Caco-2 (cell line): Measurements from ENCODE around the gene DLGAP4. TPM values are rescaled to one million over a fixed set of nuclear protein-coding genes. Genes with fewer than 3 reads are reported as not detected.

Experiments used
- Bru-seq: library from RNA; stranded (reverse); fragments of 400-500 nt; gene quantifications from one replicate; lab custom pipeline; 2021; lab: Mats Ljungman, UMichigan
- BruChase-seq, 2 experiments: library from RNA; stranded (reverse); fragments of 400-500 nt; gene quantifications; one replicate each; lab custom pipeline; 2021; lab: Mats Ljungman, UMichigan
- BruUV-seq: library from RNA; stranded (reverse); fragments of 400-500 nt; replicated peaks from 2 replicates; lab custom pipeline; 2021; lab: Mats Ljungman, UMichigan
- CTCF ChIA-PET: fragments of 300-600 bp; sonication (Branson Sonifier 250); formaldehyde crosslinking; loops from one replicate; lab custom pipeline; 2022; ENCODE audit warnings: antibody characterized with exemption; lab: Charles Lee
- POLR2A ChIA-PET: fragments of 300-600 bp; sonication (Branson Sonifier 250); formaldehyde crosslinking; loops from one replicate; lab custom pipeline; 2022; ENCODE audit warnings: antibody characterized with exemption; lab: Charles Lee
- DNase-seq, 2 experiments: peaks; one replicate each; pipeline versions ENCODE4 v3.0.0 to v3.0.0-alpha.2; 2020 to 2022
- H3K27me3 ChIP-seq: replicated peaks from 2 replicates; pipeline ENCODE4 v1.6.0; 2011; ENCODE audit warnings: low read length; ENCODE audit not compliant: control insufficient read depth, insufficient read depth
- H3K36me3 ChIP-seq: 2 replicates; pipeline ENCODE4 v1.5.1; 2011; ENCODE audit warnings: low read length; ENCODE audit not compliant: control insufficient read depth, insufficient read depth
- H3K4me1 ChIP-seq: fragments of 250-450 bp; sonication (Bioruptor Pico); 2 replicates; pipeline ENCODE4 v1.5.1; 2020; ENCODE audit warnings: mild to moderate bottlenecking
- H3K4me3 ChIP-seq: 2 replicates; pipeline ENCODE4 v1.5.1; 2011; ENCODE audit warnings: low read depth, mild to moderate bottlenecking, control low read depth, low read length
- H3K9me3 ChIP-seq: fragments of 250-450 bp; sonication (Bioruptor Pico); 2 replicates; pipeline ENCODE4 v1.5.1; 2020; ENCODE audit warnings: mild to moderate bottlenecking, moderate library complexity
- H3K27ac Mint-ChIP-seq: one replicate; pipeline ENCODE4 v1.8.0; 2022; ENCODE audit warnings: mixed read lengths; ENCODE audit not compliant: unreplicated experiment
- H3K27me3 Mint-ChIP-seq: one replicate; pipeline ENCODE4 v1.8.0; 2022; ENCODE audit warnings: mixed read lengths; ENCODE audit not compliant: insufficient read depth, unreplicated experiment
- H3K36me3 Mint-ChIP-seq: one replicate; pipeline ENCODE4 v1.8.0; 2022; ENCODE audit warnings: mild to moderate bottlenecking, mixed read lengths; ENCODE audit not compliant: insufficient read depth, unreplicated experiment
- H3K4me1 Mint-ChIP-seq: one replicate; pipeline ENCODE4 v1.8.0; 2022; ENCODE audit warnings: low read depth, mixed read lengths; ENCODE audit not compliant: unreplicated experiment
- H3K4me3 Mint-ChIP-seq: one replicate; pipeline ENCODE4 v1.8.0; 2022; ENCODE audit warnings: mild to moderate bottlenecking, moderate library complexity, mixed read lengths; ENCODE audit not compliant: unreplicated experiment
- H3K9me3 Mint-ChIP-seq: one replicate; pipeline ENCODE4 v1.8.0; 2022; ENCODE audit warnings: mixed read lengths; ENCODE audit not compliant: unreplicated experiment
- CTCF ChIP-seq, 2 experiments: fragments of 200-600 bp in 1 of 2; IDR thresholded peaks; 1 replicate in 1 of 2; 2 replicates in 1 of 2; pipeline versions ENCODE4 v1.5.1 to v1.8.0; 2011 to 2022; ENCODE audit warnings: antibody characterized with exemption in 1 of 2, control low read depth in 1 of 2, inconsistent platforms in 1 of 2, low read depth in 1 of 2, low read length in 1 of 2, mild to moderate bottlenecking in 1 of 2, moderate library complexity in 1 of 2; ENCODE audit not compliant: insufficient read depth in 1 of 2, severe bottlenecking in 1 of 2, unreplicated experiment in 1 of 2
- intact Hi-C: fragments of 100-400 bp; cut with micrococcal nuclease; formaldehyde crosslinking; loops from one replicate; pipeline ENCODE4 v1.10.0; 2022; ENCODE audit not compliant: unreplicated experiment
- long read RNA-seq: library from polyadenylated mRNA; stranded (forward); transcript quantifications from one replicate; pipeline ENCODE4 v2.0.0, GENCODE V29; 2022
- total RNA-seq: library from RNA; stranded (reverse); gene quantifications from 2 replicates; pipeline ENCODE4 v1.2.3, GENCODE V29; 2022

DLGAP4 gene
- total RNA-seq (120 and 122 TPM in 2 replicates), Bru-seq, nascent RNA (percentile 63 among the genes with signal in this experiment), BruChase-seq, experiment 1, labeled RNA remaining after a 2-hour chase (percentile 69 among the genes with signal in this experiment), BruChase-seq, experiment 2, labeled RNA remaining after a 6-hour chase (percentile 73 among the genes with signal in this experiment)
- long read RNA-seq, transcript DLGAP4-202 (7 exons, 2,392 nt): minor isoform, 14 of 258 reads
- long read RNA-seq, transcript DLGAP4-206 (7 exons, 3,110 nt): major isoform, 77 of 258 reads
- long read RNA-seq, partial matches to known transcripts: 26 of 258 reads
- long read RNA-seq, other reads (novel, unspliced or antisense): 141 of 258 reads

- peaks cover 16% of the 10 kb centered on the region for H3K27me3 ChIP-seq
- POLR2A ChIA-PET: no interaction called here
- DNase-seq: no peak
- H3K9me3 Mint-ChIP-seq: no peaks in the 10 kb centered on the region
- H3K27me3 Mint-ChIP-seq: peaks cover 47% of the 10 kb centered on the region
- no peak within 1 kb of the TSS for H3K27ac Mint-ChIP-seq
- intact Hi-C loops: no loop called here
- H3K4me1 Mint-ChIP-seq: no peaks in the 10 kb centered on the region
- no peaks in the 10 kb centered on the region for H3K36me3 Mint-ChIP-seq
- TF ChIP-seq CTCF (IDR thresholded peaks at IDR 0.05; ENCODE audit: insufficient read depth in 1 of 2, low read depth in 1 of 2, low read length in 1 of 2, severe bottlenecking in 1 of 2, unreplicated experiment in 1 of 2): no peak
- H3K36me3 ChIP-seq: no peaks in the 10 kb centered on the region
- BruUV-seq: no TSS peak
- H3K4me3 ChIP-seq: no peak within 1 kb of the TSS; the same call in 1 of the 2 replicates
- CTCF ChIA-PET: interaction anchor here (1.2 kb wide), 1 partner anchor 32 kb away, joined by 5 read pairs; no protein-coding TSS in a partner anchor
- no peaks in the 10 kb centered on the region for H3K9me3 ChIP-seq
- H3K4me3 Mint-ChIP-seq: peak within 1 kb of the TSS; percentile 31
- peaks cover 5% of the 10 kb centered on the region; the same call in 1 of the 2 replicates for H3K4me1 ChIP-seq
Measured at GRCh38 chr20:36305602-36306551, at the start of gene DLGAP4. DLGAP4 (plus strand) TSS chr20:36306339; CDS start chr20:36431718, 125,379 bp downstream.

GRCh38 chr20:36259177-36260061 is 46.7 kb upstream of the DLGAP4 start:
- no peak for TF ChIP-seq CTCF (IDR thresholded peaks at IDR 0.05; ENCODE audit: insufficient read depth in 1 of 2, low read depth in 1 of 2, low read length in 1 of 2, severe bottlenecking in 1 of 2, unreplicated experiment in 1 of 2)
- CTCF ChIA-PET: interaction anchor here (0.5 to 1.5 kb wide), 4 partner anchors 57 to 205 kb away, joined by 3 to 6 read pairs (median 4); no protein-coding TSS in a partner anchor
- H3K4me3 ChIP-seq: no peak overlapping the region
- Mint-ChIP-seq H3K9me3 (no peaks in the 10 kb centered on the region), H3K27ac (no peak overlapping the region), H3K36me3 (peaks cover 18% of the 10 kb centered on the region), H3K4me3 (no peak overlapping the region), H3K27me3 (peaks cover 2% of the 10 kb centered on the region), H3K4me1 (no peaks in the 10 kb centered on the region)
- H3K4me1 ChIP-seq: no peaks in the 10 kb centered on the region
- BruUV-seq: no TSS peak
- H3K36me3 ChIP-seq: peaks cover 2% of the 10 kb centered on the region; the same call in 1 of the 2 replicates
- DNase-seq: peak in 1 of 2 experiments; percentile 37
- H3K9me3 ChIP-seq: no peaks in the 10 kb centered on the region
- POLR2A ChIA-PET: no interaction called here
- no peaks in the 10 kb centered on the region for H3K27me3 ChIP-seq
- intact Hi-C loops: no loop called here
